Keratinocyte (primary cell): ENCODE results near the gene MYO7B. TPM values are rescaled to one million over a fixed set of nuclear protein-coding genes. Genes with fewer than 3 reads are reported as not detected.

Experiments
- DNase-seq: peaks from one replicate; pipeline ENCODE4 v3.0.0-alpha.2; 2011; ENCODE audit warnings: low read depth, missing footprints, low spot score
- FAIRE-seq: peaks from 2 replicates; lab custom pipeline; 2011; peaks lifted over from hg19 to GRCh38; lab: Jason Lieb, UNC
- H2AFZ ChIP-seq: 2 replicates; pipeline ENCODE4 v1.6.0; 2012; ENCODE audit warnings: low read length, control low read depth, inconsistent platforms; ENCODE audit not compliant: control insufficient read depth
- H3K27ac ChIP-seq: 2 replicates; pipeline ENCODE4 v1.5.1; 2011; ENCODE audit warnings: low read length; ENCODE audit not compliant: control insufficient read depth, insufficient read depth
- H3K27me3 ChIP-seq: 3 replicates; pipeline ENCODE4 v1.6.0; 2011; ENCODE audit warnings: low read length; ENCODE audit not compliant: control insufficient read depth, insufficient read depth; ENCODE audit errors: extremely low read depth
- H3K36me3 ChIP-seq, 2 experiments: 2 replicates in 1 of 2; 3 replicates in 1 of 2; pipeline ENCODE4 v1.5.1; 2011; ENCODE audit warnings: low read length in 2 of 2, mild to moderate bottlenecking in 1 of 2; ENCODE audit not compliant: control insufficient read depth in 2 of 2, insufficient read depth in 2 of 2; ENCODE audit errors: extremely low read depth in 1 of 2
- H3K4me1 ChIP-seq: 3 replicates; pipeline ENCODE4 v1.5.1; 2011; ENCODE audit warnings: low read length; ENCODE audit not compliant: control insufficient read depth, insufficient read depth; ENCODE audit errors: extremely low read depth
- H3K4me2 ChIP-seq: 3 replicates; pipeline ENCODE4 v1.6.0; 2011; ENCODE audit warnings: low read depth, low read length; ENCODE audit not compliant: control insufficient read depth, insufficient read depth; ENCODE audit errors: extremely low read depth
- H3K4me3 ChIP-seq, 3 experiments: fragments of 200-600 bp in 1 of 3; sonication (generic) in 1 of 3; 2 replicates in 2 of 3; 3 replicates in 1 of 3; pipeline ENCODE4 v1.5.1; 2011 to 2016; ENCODE audit warnings: low read length in 3 of 3, mild to moderate bottlenecking in 3 of 3, control low read depth in 2 of 3, inconsistent platforms in 1 of 3, low read depth in 1 of 3, mixed read lengths in 1 of 3, mixed run types in 1 of 3, moderate library complexity in 1 of 3; ENCODE audit not compliant: control insufficient read depth in 2 of 3, insufficient read depth in 2 of 3; ENCODE audit errors: extremely low read depth in 1 of 3
- H3K79me2 ChIP-seq: 2 replicates; pipeline ENCODE4 v1.6.0; 2012; ENCODE audit warnings: low read length; ENCODE audit not compliant: control insufficient read depth, insufficient read depth
- H3K9ac ChIP-seq: 3 replicates; pipeline ENCODE4 v1.6.0; 2011; ENCODE audit warnings: low read length; ENCODE audit not compliant: control insufficient read depth, insufficient read depth; ENCODE audit errors: extremely low read depth
- H3K9me1 ChIP-seq: 3 replicates; pipeline ENCODE4 v1.6.0; 2011; ENCODE audit warnings: low read length; ENCODE audit not compliant: control insufficient read depth, insufficient read depth; ENCODE audit errors: extremely low read depth
- H3K9me3 ChIP-seq: 2 replicates; pipeline ENCODE4 v1.5.1; 2012; ENCODE audit warnings: low read depth, low read length; ENCODE audit not compliant: control insufficient read depth
- H4K20me1 ChIP-seq: 3 replicates; pipeline ENCODE4 v1.6.0; 2011; ENCODE audit warnings: low read length; ENCODE audit not compliant: control insufficient read depth, insufficient read depth; ENCODE audit errors: extremely low read depth
- CTCF ChIP-seq, 3 experiments: IDR thresholded peaks in 1 of 3; conservative IDR thresholded peaks in 1 of 3; optimal IDR thresholded peaks in 1 of 3; 2 replicates in 2 of 3; 3 replicates in 1 of 3; pipeline versions ENCODE3 to v1.5.1; 2011; ENCODE audit warnings: low read length in 3 of 3, mild to moderate bottlenecking in 3 of 3, moderate library complexity in 2 of 3, control low read depth in 1 of 3, inconsistent platforms in 1 of 3; ENCODE audit not compliant: insufficient read depth in 2 of 3; ENCODE audit errors: extremely low read depth in 1 of 3
- EZH2 ChIP-seq: IDR thresholded peaks from one replicate; pipeline ENCODE4 v1.6.1; 2012; ENCODE audit warnings: inconsistent platforms, mild to moderate bottlenecking, low read length, moderate library complexity
- dilution Hi-C: fragments of 300-500 bp; cut with MboI; formaldehyde crosslinking; loops from one replicate; pipeline ENCODE4 v1.7.0; 2020; ENCODE audit warnings: low sequenced_read_pairs; ENCODE audit not compliant: extremely low pct_ligation_motif_present
- polyA plus RNA-seq, 5 experiments: library from polyadenylated mRNA; depleted of rRNA in 3 of 5; stranded (reverse) in 3 of 5; stranded (forward) in 1 of 5; unstranded in 1 of 5; fragments of >200 nt; gene quantifications; 1 replicate in 1 of 5; 2 replicates in 3 of 5; 3 replicates in 1 of 5; pipeline versions ENCODE4 v1.2.1 to v1.2.3, GENCODE V29; 2011 to 2012; ENCODE audit warnings: missing spikeins in 2 of 5, low read depth in 1 of 5, low replicate concordance in 1 of 5

The MYO7B gene
- polyA plus RNA-seq, 1 donor (not counting 4 experiments of a cell fraction or from before 2014, with no cell fraction given): not detected

- no peak overlapping the region for H3K27ac ChIP-seq
- H3K9me1 ChIP-seq: no peaks in the 10 kb centered on the region
- dilution Hi-C loops: no loop called here
- no peak overlapping the region for H3K4me2 ChIP-seq
- H3K36me3 ChIP-seq: no peaks in the 10 kb centered on the region
- H3K9me3 ChIP-seq: no peaks in the 10 kb centered on the region
- no peak for FAIRE-seq
- no peaks in the 10 kb centered on the region for H3K79me2 ChIP-seq
- no peaks in the 10 kb centered on the region for H4K20me1 ChIP-seq
- H2AFZ ChIP-seq: no peak overlapping the region
- TF ChIP-seq CTCF (optimal IDR thresholded peaks at IDR 0.05 in 1 of 3, IDR thresholded peaks at IDR 0.05 in 1 of 3, conservative IDR thresholded peaks at IDR 0.05 in 1 of 3; ENCODE audit: extremely low read depth in 1 of 3, insufficient read depth in 2 of 3, low read length in 3 of 3): no peak
- TF ChIP-seq EZH2: no peak
- no peak overlapping the region for H3K9ac ChIP-seq
- no peak for DNase-seq
- peaks cover 58% of the 10 kb centered on the region for H3K27me3 ChIP-seq
- peaks cover 5% of the 10 kb centered on the region for H3K4me1 ChIP-seq
- H3K4me3 ChIP-seq: no peak overlapping the region
Measured at GRCh38 chr2:127673291-127674069, 138.0 kb downstream of the MYO7B start.

GRCh38 chr2:127674241-127675209 lies 139.0 kb downstream of the MYO7B start:
- peak overlapping the region in 2 of 3 experiments; percentile 11 to 13 for H3K4me3 ChIP-seq
- H3K27me3 ChIP-seq: peaks cover 67% of the 10 kb centered on the region
- H3K27ac ChIP-seq: no peak overlapping the region
- peak overlapping the region; percentile 38 for H2AFZ ChIP-seq
- H3K36me3 ChIP-seq: no peaks in the 10 kb centered on the region
- H4K20me1 ChIP-seq: no peaks in the 10 kb centered on the region
- H3K79me2 ChIP-seq: no peaks in the 10 kb centered on the region
- DNase-seq: no peak
- dilution Hi-C loops: loop anchor here (25.0 kb wide), 1 partner anchor 87 kb away; no protein-coding TSS in a partner anchor
- no peak for TF ChIP-seq CTCF (optimal IDR thresholded peaks at IDR 0.05 in 1 of 3, IDR thresholded peaks at IDR 0.05 in 1 of 3, conservative IDR thresholded peaks at IDR 0.05 in 1 of 3; ENCODE audit: extremely low read depth in 1 of 3, insufficient read depth in 2 of 3, low read length in 3 of 3)
- peak; percentile 91 for TF ChIP-seq EZH2
- FAIRE-seq: no peak
- peaks cover 5% of the 10 kb centered on the region for H3K4me1 ChIP-seq
- no peaks in the 10 kb centered on the region for H3K9me3 ChIP-seq
- no peak overlapping the region for H3K9ac ChIP-seq
- H3K9me1 ChIP-seq: no peaks in the 10 kb centered on the region
- H3K4me2 ChIP-seq: peak overlapping the region; percentile 38
